Adrenal gland (tissue), 5 donors: Measurements from ENCODE around the gene RYR2.

Source experiments
- POLR2A ChIP-seq, 2 donors: fragments of 450-650 bp; IDR thresholded peaks; one replicate each; pipeline ENCODE4 v1.6.1; 2017; ENCODE audit warnings: antibody characterized with exemption in 2 of 2, mild to moderate bottlenecking in 2 of 2, moderate library complexity in 1 of 2
- TF ChIP-seq, protein P1 (sequence below), 6 experiments: fragments of 450-650 bp in 4 of 6; fragments of 200-600 bp in 2 of 6; sonication (generic) in 1 of 6; IDR thresholded peaks; 1 replicate in 5 of 6; 2 replicates in 1 of 6; pipeline versions ENCODE4 v1.5.1 to v1.8.0; 2016 to 2021; ENCODE audit warnings: antibody characterized with exemption in 6 of 6, mild to moderate bottlenecking in 2 of 6, moderate library complexity in 1 of 6
- donor health status: DM: no; HTN: no; CAD: no.

DNA sequence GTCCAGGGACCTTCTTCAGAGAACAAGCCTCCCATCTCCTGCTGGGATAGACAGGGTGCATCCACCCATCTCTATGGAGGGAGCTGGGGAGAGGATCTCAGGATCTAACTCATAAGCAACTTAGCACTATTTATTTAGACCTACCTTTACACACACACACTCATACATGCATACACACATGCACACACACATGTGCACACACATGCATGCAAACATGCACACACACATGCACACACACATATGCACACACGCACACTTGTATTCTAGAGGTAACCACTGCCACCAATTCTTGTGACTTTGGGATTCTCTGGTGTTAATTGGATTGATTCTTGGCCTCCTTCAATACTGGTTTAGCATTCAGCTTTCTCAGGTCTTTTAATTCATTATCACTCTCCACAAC is 47.5 kb upstream of the RYR2 start:
- TF ChIP-seq POLR2A (IDR thresholded peaks at IDR 0.05), result no peak
- TF ChIP-seq, protein P1, sequence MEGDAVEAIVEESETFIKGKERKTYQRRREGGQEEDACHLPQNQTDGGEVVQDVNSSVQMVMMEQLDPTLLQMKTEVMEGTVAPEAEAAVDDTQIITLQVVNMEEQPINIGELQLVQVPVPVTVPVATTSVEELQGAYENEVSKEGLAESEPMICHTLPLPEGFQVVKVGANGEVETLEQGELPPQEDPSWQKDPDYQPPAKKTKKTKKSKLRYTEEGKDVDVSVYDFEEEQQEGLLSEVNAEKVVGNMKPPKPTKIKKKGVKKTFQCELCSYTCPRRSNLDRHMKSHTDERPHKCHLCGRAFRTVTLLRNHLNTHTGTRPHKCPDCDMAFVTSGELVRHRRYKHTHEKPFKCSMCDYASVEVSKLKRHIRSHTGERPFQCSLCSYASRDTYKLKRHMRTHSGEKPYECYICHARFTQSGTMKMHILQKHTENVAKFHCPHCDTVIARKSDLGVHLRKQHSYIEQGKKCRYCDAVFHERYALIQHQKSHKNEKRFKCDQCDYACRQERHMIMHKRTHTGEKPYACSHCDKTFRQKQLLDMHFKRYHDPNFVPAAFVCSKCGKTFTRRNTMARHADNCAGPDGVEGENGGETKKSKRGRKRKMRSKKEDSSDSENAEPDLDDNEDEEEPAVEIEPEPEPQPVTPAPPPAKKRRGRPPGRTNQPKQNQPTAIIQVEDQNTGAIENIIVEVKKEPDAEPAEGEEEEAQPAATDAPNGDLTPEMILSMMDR (IDR thresholded peaks at IDR 0.05), result no peak
